Inferior parietal cortex (tissue), 1 donor: Measurements from ENCODE around the gene B4GALNT4.
"Not testable (repeated sequence)": the region's sequence is repeated elsewhere in the genome, so short reads cannot be mapped to it uniquely, and the experiment has no call there.

Experiments used
- DNase-seq: peaks from one replicate; pipeline ENCODE4 v3.0.0-alpha.2; 2016; ENCODE audit errors: extremely low spot score

B4GALNT4 gene

DNA sequence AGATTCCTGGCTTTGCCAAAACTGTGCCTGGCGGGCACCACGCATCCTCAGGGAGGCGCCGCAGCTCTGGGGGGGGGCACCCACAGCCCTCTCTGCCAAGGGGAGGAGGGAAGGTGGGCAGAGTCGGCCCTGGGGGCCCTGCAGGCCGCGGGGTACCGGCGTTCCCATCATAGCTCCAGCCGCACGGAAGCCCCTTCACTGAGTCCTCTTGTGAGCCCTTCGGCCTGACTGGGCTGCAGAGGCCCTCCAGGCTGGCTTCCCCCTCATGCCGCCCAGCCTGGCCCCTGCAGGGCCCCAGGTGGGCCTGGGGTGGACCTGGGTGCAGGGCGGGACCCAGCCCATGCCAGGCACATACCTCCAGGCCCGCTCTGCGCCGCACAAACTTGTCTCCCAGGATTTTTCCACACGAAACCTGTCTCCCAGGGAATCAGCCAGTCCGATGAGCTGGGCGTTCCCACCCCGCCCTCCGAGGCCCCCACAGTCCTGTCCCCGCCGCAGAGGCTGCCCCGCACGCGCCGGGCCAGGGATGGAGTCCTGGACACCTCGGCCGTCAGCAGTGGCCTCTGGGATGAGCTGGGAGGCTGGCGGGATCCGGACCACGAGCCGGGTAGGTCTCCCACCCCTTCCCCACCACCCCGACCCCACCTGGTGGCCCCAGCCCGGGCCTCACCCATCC lies 22.9 kb downstream of the B4GALNT4 start:
- DNase-seq: no peak

DNA sequence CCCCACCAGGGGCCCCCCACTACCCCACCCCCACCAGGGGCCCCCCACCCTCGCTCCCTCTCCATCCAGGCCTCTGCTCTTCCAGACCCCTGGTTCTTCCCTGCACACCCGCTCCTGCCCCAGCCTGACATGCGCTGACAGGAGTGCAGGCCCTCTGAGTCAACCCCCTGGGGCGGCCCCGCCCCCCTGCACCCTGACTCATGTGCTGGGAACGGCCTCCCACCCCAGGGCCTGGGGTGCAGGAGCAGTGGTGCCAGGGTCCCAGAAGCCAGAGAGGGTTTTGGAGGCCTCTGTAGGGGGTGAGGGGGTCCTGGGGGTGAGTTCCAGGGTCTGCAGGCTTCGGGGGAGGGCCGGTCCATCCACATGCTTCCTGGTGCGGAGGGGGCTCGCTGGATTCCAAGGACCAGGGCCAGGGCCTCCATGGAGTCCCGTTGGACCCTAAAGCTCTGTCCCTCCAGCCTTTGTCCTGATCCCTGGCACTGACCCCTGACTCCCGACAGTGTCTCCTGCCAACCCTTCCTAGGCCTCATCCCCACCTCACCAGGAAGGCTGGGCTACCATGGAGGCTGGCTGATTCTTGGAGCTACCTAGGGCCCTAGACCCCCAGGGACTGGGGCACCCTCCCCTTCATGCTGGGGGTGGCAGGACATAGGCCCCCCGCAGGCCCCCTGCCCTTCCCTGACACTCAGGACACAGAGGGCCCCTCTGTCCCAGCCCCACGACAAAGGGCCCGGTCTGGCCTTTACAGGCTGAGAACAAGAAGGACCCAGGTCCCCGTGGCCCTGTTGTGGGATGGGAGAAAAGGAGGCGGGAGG lies 24.1 kb downstream of the B4GALNT4 start:
- DNase-seq: no peak

DNA sequence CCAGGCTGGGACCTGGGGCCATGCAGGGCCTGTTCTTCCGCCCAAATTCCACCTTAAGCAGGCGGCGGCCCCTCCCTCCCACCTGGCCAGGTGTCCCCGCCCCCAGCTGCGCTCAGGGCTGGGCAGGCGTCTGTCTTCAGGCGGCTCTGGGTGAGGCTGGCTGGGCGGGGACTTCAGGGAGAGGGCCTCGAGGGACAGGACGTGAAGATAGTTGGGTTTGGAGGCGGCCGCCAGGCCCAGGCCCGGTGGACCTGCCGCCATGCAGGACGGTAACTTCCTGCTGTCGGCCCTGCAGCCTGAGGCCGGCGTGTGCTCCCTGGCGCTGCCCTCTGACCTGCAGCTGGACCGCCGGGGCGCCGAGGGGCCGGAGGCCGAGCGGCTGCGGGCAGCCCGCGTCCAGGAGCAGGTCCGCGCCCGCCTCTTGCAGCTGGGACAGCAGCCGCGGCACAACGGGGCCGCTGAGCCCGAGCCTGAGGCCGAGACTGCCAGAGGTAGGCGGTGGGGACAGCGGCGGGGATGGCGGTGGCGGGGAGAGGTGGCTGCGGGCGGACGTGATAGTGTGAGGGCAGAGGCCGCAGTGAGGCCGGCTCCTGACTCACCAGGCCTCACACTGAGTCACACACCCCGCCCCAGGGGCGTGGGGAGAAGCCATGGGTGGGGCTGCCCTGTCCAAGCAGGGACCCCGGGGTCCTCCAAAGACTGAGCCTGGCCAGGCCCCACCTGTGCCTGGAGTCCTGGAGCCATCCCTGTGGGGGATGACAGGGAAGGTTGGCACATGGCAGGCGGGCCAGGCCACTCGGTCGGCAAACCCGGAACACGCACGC lies 24.9 kb downstream of the B4GALNT4 start, which contains the start of gene PKP3:
Gene PKP3, plus strand, starts transcription at position 176 of the 824 bp plus-strand sequence. Its CDS starts 84 bp downstream, at position 260.
- no peak for DNase-seq

DNA sequence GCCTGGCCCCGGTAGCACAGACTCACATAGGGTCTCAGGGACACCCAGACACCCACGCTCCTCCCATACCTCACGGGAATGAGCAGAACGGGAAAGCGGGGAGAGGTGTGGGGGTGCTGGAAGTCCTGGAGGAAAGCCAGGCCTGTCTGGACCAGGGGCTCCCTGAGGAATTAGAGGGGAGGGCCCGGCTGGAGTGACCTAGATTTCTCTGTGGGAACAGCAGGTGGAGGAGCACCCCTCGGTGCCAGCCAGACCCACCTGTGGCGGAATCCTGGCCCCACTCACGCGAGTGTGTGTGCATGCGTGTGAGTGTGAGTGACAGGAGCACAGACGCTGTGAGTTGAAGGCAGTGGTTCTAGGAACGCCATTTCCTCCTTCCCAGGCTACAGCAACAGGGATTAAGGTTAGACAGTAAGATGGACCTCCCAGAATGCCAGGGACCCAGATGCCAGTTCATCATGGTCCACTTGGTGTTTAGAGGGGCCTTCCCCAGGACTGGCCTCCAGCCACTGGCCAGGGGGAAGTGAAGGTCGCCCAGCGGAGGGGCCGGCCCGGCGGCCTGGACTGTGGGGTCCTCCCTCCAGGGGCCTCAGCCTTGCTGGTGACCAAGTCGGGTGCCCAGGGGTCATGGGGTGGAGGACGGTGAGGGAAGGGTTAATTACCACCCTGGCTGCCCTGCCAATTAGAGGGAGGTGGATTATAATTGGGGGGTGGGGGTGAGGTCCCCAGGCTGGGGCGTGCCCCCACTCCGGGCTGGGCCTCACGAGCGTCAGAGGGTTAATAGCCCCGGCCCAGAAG lies 25.8 kb downstream of the B4GALNT4 start:
- DNase-seq: no peak

DNA sequence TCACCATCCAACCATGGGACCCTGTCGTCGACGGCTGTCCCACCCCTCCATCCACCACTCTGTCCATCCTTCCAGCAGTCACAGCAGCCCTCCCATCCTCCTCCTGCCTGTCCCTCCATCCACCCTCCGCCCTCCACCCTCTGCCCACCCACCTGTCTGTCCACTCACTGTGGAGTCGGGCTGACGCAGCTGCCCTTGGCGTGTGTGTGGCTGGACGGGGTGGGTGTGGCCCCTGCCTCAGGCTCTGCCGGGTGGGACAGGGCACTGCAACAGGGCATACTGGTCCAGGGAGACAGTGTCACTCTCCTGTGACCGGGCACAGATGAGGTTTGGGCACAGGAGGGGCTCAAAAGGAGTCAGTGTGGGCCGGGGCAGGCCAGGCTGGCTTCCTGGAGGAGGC lies 26.6 kb downstream of the B4GALNT4 start:
- no peak for DNase-seq

DNA sequence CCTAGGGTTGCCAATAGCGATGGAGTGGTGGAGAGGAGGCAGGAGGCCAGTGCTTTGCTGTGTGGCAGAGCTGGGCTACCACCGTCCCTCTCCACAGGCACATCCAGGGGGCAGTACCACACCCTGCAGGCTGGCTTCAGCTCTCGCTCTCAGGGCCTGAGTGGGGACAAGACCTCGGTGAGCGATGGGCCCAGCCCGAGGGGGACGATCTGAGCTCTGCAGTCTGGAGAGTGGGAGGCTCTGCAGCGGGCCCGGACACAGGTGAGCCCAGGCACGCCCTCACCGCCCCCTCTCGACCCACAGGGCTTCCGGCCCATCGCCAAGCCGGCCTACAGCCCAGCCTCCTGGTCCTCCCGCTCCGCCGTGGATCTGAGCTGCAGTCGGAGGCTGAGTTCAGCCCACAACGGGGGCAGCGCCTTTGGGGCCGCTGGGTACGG lies 27.2 kb downstream of the B4GALNT4 start:
- DNase-seq: no peak

DNA sequence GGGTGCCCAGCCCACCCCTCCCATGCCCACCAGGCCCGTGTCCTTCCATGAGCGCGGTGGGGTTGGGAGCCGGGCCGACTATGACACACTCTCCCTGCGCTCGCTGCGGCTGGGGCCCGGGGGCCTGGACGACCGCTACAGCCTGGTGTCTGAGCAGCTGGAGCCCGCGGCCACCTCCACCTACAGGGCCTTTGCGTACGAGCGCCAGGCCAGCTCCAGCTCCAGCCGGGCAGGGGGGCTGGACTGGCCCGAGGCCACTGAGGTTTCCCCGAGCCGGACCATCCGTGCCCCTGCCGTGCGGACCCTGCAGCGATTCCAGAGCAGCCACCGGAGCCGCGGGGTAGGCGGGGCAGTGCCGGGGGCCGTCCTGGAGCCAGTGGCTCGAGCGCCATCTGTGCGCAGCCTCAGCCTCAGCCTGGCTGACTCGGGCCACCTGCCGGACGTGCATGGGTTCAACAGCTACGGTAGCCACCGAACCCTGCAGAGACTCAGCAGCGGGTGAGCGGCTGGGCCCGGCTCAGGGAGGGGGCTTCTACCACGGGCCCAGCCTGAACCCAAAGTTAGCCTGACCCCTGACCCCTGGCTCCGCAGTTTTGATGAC lies 27.7 kb downstream of the B4GALNT4 start:
- no peak for DNase-seq

DNA sequence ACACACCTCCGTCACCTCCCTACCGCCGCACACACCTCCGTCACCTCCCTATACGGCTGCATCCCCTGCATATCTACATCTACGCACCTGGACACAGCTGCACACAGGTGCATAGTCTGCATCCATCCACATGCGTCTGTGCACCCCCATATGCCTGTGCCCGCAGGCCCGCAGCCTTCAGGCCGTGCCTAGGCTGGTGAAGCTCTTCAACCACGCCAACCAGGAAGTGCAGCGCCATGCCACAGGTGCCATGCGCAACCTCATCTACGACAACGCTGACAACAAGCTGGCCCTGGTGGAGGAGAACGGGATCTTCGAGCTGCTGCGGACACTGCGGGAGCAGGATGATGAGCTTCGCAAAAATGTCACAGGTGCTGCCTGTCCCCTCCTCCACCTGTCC lies 29.5 kb downstream of the B4GALNT4 start:
- DNase-seq: no peak

DNA sequence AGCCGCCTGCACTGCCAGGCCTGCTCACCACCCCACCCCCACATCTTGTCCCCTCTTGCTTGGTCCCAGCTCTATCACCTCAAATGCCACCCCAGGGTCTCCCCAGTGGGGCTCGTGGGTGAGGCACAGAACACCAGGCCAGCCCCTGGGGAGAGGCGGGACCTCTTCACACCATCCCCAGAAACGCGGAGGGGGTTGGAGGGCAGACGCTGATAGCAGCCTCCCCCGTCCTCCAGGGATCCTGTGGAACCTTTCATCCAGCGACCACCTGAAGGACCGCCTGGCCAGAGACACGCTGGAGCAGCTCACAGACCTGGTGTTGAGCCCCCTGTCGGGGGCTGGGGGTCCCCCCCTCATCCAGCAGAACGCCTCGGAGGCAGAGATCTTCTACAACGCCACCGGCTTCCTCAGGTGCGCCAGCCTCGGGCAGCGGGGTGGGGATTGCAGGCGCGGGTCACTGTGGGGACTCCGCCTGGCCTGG lies 30.5 kb downstream of the B4GALNT4 start:
- no peak for DNase-seq

DNA sequence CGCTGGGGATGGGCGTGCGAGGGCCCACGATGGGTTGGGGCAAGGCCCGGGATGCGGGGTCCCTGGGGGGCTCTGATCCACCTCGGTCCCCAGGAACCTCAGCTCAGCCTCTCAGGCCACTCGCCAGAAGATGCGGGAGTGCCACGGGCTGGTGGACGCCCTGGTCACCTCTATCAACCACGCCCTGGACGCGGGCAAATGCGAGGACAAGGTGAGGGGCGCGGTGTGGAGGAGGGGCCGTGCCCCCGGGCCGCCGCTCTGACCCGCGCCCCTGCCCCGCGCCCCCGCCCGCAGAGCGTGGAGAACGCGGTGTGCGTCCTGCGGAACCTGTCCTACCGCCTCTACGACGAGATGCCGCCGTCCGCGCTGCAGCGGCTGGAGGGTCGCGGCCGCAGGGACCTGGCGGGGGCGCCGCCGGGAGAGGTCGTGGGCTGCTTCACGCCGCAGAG lies 31.0 kb downstream of the B4GALNT4 start:
- no peak for DNase-seq

DNA sequence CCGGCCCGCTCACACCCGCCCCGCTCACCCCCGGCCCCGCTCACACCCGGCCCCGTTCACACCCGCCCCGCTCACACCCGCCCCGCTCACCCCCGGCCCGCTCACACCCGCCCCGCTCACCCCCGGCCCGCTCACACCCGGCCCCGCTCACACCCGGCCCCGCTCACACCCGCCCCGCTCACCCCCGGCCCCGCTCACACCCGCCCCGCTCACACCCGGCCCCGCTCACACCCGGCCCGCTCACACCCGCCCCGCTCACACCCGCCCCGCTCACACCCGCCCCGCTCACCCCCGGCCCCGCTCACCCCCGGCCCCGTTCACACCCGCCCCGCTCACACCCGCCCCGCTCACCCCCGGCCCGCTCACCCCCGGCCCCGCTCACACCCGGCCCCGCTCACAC lies 31.9 kb downstream of the B4GALNT4 start:
- not testable (repeated sequence) for DNase-seq

DNA sequence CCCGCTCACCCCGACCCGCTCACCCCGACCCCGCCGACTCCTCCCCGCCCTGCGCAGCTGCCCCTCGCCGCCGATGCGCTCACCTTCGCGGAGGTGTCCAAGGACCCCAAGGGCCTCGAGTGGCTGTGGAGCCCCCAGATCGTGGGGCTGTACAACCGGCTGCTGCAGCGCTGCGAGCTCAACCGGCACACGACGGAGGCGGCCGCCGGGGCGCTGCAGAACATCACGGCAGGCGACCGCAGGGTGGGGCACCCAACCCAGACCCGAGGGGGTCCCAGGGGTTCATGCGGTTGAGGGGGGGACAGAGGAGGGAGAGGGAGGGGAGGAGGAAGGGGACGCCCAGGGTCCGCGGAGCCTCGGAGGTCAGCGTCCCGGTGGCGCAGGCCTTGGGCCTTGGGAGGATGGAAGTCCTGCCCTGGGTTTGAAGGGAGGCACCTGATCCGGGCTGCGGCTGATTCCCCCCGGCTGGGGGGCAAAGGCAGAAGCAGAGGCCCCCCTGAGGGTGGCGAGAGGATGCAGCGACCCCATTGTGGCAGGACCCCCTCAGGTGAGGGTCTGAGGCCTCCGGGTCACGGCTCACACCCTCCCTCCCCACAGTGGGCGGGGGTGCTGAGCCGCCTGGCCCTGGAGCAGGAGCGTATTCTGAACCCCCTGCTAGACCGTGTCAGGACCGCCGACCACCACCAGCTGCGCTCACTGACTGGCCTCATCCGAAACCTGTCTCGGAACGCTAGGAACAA lies 33.9 kb downstream of the B4GALNT4 start:
- DNase-seq: no peak

DNA sequence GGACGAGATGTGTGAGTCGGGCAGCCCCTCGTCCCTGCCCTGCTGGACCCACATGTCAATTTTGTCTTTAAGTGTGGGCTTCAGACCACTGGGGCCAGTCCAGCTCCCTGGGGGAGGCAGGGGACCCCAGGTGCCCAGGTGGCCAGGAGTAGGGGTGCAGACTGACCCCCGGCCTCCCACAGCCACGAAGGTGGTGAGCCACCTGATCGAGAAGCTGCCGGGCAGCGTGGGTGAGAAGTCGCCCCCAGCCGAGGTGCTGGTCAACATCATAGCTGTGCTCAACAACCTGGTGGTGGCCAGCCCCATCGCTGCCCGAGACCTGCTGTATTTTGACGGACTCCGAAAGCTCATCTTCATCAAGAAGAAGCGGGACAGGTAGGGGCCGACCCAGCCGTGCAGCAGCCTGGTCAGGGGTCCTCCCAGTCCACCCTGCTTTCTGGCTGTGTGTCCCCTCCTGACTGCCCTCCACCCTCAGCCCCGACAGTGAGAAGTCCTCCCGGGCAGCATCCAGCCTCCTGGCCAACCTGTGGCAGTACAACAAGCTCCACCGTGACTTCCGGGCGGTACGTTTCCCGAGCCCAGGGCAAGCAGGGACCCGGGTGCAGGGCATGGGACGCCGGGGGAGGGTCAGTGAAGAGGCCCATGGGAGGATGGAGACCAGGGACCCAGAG lies 34.6 kb downstream of the B4GALNT4 start:
- DNase-seq: no peak

DNA sequence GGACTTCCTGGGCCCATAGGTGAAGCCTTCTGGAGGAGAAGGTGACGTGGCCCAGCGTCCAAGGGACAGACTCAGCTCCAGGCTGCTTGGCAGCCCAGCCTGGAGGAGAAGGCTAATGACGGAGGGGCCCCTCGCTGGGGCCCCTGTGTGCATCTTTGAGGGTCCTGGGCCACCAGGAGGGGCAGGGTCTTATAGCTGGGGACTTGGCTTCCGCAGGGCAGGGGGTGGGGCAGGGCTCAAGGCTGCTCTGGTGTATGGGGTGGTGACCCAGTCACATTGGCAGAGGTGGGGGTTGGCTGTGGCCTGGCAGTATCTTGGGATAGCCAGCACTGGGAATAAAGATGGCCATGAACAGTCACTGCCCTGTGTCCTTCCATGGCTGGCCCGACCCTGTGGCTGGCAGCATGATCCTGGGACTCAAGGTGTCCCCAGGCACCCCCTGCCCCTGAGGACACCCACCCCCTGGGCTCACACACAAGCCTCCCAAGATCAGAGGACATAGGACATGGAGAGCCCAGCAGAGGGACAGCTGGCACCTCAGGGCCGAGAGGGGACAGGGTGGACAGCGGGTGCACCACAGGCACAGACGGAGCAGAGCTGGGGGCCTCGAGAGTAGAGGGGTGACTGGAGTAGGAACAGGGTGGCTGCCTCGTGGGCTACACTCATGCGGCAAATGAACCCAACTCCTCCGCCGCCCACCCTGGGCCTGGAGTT lies 35.4 kb downstream of the B4GALNT4 start:
- DNase-seq: no peak

DNA sequence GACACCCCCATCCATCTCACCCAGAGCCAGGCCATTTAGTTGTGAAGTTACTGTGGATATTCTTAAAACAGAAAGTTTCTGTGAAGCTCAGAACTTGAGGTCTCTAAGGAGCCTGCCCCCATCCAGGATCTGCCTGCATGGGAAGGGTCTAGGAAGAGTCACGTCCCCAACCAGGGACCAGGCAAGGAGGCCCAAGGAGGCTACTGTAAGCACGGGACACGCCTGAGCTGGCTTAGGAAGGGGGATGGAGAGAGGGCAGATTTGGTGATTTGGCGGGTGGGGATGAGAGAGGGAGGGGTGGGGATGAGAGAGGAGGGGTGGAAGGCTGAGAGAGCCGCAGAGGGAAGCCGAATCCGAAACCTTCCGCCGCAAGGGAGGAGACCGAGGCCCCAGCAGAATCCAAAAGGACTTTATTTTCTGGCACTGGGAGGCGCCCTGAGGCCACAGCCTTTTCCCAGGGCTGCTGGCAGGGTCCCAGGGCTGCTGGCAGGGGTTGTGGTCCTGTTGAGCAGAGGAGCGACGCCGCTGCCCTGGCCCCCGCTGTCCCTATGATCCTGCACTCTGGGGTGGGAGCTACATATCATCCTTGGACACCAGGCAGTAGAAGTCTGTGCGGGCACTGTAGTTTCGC lies 36.1 kb downstream of the B4GALNT4 start:
- DNase-seq: no peak

DNA sequence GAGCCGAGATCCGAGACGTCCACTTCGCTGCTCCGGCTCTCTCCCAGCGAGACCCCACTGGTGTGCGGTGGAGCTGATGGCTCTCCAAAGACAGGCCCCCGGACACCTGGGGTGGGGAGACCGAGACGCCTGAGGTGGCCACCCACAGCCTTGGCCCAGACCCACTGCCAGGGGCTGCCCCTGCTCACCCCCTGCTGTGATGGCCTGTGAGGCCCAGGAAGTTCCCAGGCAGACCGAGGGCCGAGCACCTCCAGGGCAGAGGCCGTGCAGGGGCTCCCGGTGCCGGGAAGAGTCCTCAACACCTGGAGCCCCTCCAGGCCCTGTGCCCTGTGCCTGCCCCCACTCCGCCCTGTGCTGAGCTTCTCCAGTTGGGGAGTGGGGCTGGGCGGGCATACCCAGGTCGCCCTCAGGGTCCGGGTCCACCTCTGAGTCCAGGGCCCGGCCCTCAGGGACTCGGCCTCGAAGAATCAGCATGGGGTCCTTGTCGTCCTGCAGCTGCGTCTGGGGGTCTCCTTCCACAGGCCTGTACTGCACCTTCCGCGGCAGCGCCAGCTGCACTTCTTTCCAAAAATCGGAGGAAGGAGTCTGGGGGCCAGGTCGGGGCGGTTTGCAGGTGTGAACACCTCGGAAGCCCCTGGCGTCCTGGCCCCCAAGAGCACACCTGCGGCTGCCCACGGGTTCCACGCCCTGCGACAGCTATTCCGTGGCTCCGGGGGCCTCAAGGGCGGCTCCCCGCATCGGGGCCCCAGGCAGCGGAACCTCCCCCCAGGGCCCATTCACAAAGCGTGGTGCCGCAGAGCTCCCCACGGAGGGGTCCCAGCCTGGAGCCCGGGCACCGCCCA lies 36.9 kb downstream of the B4GALNT4 start:
- DNase-seq: no peak
